ENCODE measurements around the gene JUND.

DNA sequence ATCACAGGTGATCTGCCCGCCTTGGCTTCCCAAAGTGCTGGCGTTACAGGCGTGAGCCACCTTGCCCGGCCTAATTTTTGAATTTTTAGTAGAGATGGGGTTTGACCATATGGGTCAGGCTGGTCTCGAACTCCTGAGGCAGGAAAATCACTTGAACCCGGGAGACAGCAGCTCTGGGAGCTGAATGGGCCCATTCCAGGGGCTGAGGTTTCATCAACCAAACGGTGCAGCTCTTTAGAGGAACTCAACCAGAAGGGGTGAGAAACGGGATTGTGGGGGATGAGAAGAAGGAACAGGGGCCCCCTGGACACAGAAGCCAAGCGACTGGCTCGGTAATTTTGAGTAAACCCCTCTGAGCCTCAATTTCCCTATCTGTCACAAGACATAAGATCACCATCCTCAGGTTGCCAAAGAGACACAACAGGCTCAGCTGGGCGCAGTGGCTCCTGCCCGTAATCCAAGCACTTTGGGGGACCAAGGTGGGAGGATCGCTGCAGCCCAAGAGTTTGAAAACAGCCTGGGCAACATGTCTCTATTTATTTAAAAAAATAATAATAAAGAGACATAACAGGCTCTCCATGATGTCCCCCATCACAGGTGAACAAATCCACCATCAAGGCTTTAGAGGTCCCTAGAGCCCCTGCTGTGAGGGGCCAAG is 7.7 kb downstream of the JUND start:
- TF ChIP-seq POLR2A (IDR thresholded peaks at IDR 0.05) (no peak), CTCF (IDR thresholded peaks at IDR 0.05) (no peak)
